NCI-H1694 (cell line): ENCODE measurements around the gene GSTP1.
"Not testable (repeated sequence)": the region's sequence is repeated elsewhere in the genome, so short reads cannot be mapped to it uniquely, and the experiment has no call there.

ENCODE experiments used
- DNase-seq: peaks from one replicate; lab custom pipeline; 2025; lab: John Stamatoyannopoulos, UW

The GSTP1 gene

GRCh38 chr11:67597458-67597857 lies 13.8 kb downstream of the GSTP1 start:
- DNase-seq, result not testable (repeated sequence)

GRCh38 chr11:67597963-67598362 lies 14.4 kb downstream of the GSTP1 start:
- not testable (repeated sequence) for DNase-seq

- DNase-seq, result no peak
These were observed 15.5 kb downstream of the GSTP1 start for GRCh38 chr11:67599149-67599548.

GRCh38 chr11:67600324-67601029 lies 16.9 kb downstream of the GSTP1 start:
- no peak for DNase-seq

GRCh38 chr11:67601098-67601497 lies 17.5 kb downstream of the GSTP1 start:
- no peak for DNase-seq

GRCh38 chr11:67604119-67604518 lies 20.5 kb downstream of the GSTP1 start:
- DNase-seq, result not testable (repeated sequence)

GRCh38 chr11:67604815-67605214 lies 21.2 kb downstream of the GSTP1 start:
- no peak for DNase-seq

GRCh38 chr11:67605231-67606011 lies 21.8 kb downstream of the GSTP1 start:
- DNase-seq, result no peak

GRCh38 chr11:67606093-67606491 lies 22.5 kb downstream of the GSTP1 start:
- DNase-seq, result no peak

GRCh38 chr11:67606492-67607295 lies 23.1 kb downstream of the GSTP1 start, which contains the start of gene NDUFV1:
Gene NDUFV1 (plus strand): TSS chr11:67606936. CDS start chr11:67607005, 69 bp downstream.
- peak; percentile 81 for DNase-seq

- no peak for DNase-seq
These were observed 23.9 kb downstream of the GSTP1 start for GRCh38 chr11:67607507-67607906.

GRCh38 chr11:67608486-67608885 lies 24.9 kb downstream of the GSTP1 start:
- DNase-seq, result no peak

GRCh38 chr11:67609316-67609715 lies 25.7 kb downstream of the GSTP1 start:
- DNase-seq, result no peak

GRCh38 chr11:67610302-67610868 lies 26.8 kb downstream of the GSTP1 start:
- DNase-seq, result no peak

GRCh38 chr11:67611165-67611564 lies 27.6 kb downstream of the GSTP1 start:
- no peak for DNase-seq

GRCh38 chr11:67611704-67612587 lies 28.3 kb downstream of the GSTP1 start:
- no peak for DNase-seq

- DNase-seq, result no peak
These were observed 29.1 kb downstream of the GSTP1 start for GRCh38 chr11:67612751-67613150.

- DNase-seq, result no peak
These were observed 29.8 kb downstream of the GSTP1 start for GRCh38 chr11:67613313-67613959.

- DNase-seq, result peak; percentile 3
These were observed 30.5 kb downstream of the GSTP1 start for GRCh38 chr11:67613960-67614715.
